GM19463 (cell line): ENCODE measurements around the gene LIN37.
"Not testable (repeated sequence)": the region's sequence is repeated elsewhere in the genome, so short reads cannot be mapped to it uniquely, and the experiment has no call there.

ENCODE experiments used
- ATAC-seq: cut with Tn5 transposase; IDR thresholded peaks from one replicate; pipeline ENCODE4 v1.9.1; 2021; ENCODE audit warnings: mild to moderate bottlenecking, moderate library complexity; ENCODE audit not compliant: unreplicated experiment

LIN37 gene

GRCh38 chr19:35719402-35720162, 28.8 kb upstream of the LIN37 start:
- ATAC-seq, result no peak

DNA sequence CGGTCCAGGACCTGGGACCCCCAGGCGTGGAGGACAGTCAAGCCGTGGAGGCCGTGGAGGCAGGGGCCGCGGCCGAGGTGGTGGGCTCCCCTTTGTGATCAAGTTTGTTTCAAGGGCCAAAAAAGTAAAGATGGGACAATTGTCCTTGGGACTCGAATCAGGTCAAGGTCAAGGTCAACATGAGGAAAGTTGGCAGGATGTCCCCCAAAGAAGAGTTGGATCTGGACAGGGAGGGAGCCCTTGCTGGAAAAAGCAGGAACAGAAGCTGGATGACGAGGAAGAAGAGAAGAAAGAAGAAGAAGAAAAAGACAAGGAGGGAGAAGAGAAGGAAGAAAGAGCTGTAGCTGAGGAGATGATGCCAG, 28.2 kb upstream of the LIN37 start:
- no peak for ATAC-seq

GRCh38 chr19:35720648-35721047, 27.7 kb upstream of the LIN37 start:
- no peak for ATAC-seq

GRCh38 chr19:35721374-35721773, 27.0 kb upstream of the LIN37 start:
- no peak for ATAC-seq

GRCh38 chr19:35722461-35722860, 25.9 kb upstream of the LIN37 start:
- no peak for ATAC-seq

- no peak for ATAC-seq
These were observed 25.5 kb upstream of the LIN37 start for GRCh38 chr19:35722897-35723296.

- no peak for ATAC-seq
These were observed 24.7 kb upstream of the LIN37 start for GRCh38 chr19:35723671-35724070.

- ATAC-seq, result not testable (repeated sequence)
These were observed 24.2 kb upstream of the LIN37 start for GRCh38 chr19:35724132-35724531.

- ATAC-seq, result no peak
These were observed 23.8 kb upstream of the LIN37 start for GRCh38 chr19:35724560-35724959.

DNA sequence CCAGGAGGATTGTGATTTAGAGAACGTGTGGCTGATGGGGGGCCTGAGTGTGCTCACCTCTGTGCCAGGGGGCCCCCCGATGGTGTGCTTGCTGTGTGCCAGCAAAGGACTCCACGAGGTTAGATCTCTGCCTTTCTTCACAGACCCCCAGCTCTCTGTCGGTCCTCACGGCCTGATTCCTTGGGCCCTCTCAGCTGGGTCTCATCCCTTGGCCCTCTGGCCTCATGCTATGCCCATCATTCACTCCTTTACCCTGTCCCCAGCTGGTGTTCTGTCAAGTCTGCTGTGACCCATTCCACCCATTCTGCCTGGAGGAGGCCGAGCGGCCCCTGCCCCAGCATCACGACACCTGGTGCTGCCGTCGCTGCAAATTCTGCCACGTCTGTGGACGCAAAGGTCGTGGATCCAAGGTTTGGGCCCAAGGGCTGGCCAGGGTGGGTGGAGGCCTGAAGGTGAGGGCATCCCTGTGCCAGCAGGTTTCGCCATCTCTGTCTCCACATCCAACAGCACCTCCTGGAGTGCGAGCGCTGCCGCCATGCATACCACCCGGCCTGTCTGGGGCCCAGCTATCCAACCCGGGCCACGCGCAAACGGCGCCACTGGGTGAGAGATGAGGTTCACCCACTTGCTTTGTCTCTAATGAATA, 23.0 kb upstream of the LIN37 start:
- no peak for ATAC-seq

DNA sequence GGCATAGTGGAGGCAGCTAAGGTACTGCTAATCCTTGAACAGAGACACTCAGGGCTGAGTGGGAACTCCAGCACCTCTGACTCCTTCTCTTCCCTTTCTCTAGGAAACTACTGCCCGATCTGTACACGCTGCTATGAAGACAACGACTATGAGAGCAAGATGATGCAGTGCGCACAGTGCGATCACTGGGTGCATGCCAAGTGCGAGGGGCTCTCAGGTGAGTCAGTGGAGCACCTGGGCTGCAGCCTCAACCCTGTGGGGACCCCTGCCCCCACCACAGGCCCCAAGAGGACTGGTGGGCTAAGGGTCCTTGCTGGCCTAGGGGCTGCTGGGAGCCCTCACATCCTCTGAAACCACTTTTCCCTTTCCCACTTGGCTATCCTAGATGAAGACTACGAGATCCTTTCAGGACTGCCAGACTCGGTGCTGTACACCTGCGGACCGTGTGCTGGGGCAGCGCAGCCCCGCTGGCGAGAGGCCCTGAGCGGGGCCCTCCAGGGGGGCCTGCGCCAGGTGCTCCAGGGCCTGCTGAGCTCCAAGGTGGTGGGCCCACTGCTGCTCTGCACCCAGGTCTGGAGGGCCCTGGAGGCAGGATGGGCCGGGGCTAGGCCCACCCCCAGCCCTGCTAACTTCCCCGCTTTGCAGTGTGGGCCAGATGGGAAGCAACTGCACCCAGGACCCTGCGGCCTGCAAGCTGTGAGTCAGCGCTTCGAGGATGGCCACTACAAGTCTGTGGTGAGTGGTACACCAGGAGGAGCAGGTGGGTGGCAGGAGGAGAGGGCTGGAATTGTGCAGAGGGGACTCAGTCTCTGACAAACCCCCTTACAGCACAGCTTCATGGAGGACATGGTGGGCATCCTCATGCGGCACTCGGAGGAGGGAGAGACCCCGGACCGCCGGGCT, 21.1 kb upstream of the LIN37 start:
- no peak for ATAC-seq

- ATAC-seq, result no peak
These were observed 20.2 kb upstream of the LIN37 start for GRCh38 chr19:35727956-35728706.

- ATAC-seq, result no peak
These were observed 19.4 kb upstream of the LIN37 start for GRCh38 chr19:35729021-35729420.

DNA sequence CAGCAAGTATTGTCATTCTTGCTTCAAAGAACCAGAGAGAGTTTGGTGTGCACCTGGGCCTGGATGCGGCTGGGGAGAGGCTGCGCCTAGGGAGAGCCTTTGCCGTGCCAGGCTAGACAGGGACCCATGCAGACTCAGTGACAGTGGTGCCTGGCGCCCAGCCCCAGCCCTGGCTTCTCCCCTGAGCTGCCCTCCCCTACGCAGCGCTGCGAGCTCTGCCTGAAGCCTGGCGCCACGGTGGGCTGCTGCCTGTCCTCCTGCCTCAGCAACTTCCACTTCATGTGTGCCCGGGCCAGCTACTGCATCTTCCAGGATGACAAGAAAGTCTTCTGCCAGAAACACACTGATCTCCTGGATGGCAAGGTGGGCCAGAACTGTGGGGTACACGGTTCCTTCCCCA, 18.6 kb upstream of the LIN37 start:
- ATAC-seq, result no peak

- no peak for ATAC-seq
These were observed 18.1 kb upstream of the LIN37 start for GRCh38 chr19:35730326-35730725.

GRCh38 chr19:35731353-35731752, 17.0 kb upstream of the LIN37 start:
- no peak for ATAC-seq

DNA sequence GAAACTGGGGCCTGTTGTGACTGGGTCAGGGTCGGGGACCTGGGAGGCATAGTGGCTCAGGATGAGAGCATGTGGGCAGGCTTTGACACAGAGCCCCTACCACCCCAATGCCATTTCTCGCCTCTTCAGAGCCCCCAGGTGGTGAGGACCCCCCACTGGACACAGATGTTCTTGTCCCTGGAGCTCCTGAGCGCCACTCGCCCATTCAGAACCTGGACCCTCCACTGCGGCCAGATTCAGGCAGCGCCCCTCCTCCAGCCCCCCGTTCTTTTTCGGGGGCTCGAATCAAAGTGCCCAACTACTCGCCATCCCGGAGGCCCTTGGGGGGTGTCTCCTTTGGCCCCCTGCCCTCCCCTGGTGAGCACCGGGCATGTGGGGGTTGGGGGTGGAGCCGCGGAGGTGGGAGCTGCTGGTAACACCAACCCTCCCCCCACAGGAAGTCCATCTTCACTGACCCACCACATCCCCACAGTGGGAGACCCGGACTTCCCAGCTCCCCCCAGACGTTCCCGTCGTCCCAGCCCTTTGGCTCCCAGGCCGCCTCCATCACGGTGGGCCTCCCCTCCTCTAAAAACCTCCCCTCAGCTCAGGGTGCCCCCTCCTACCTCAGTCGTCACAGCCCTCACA, 16.5 kb upstream of the LIN37 start:
- no peak for ATAC-seq

GRCh38 chr19:35732540-35733179, 15.7 kb upstream of the LIN37 start:
- no peak for ATAC-seq

DNA sequence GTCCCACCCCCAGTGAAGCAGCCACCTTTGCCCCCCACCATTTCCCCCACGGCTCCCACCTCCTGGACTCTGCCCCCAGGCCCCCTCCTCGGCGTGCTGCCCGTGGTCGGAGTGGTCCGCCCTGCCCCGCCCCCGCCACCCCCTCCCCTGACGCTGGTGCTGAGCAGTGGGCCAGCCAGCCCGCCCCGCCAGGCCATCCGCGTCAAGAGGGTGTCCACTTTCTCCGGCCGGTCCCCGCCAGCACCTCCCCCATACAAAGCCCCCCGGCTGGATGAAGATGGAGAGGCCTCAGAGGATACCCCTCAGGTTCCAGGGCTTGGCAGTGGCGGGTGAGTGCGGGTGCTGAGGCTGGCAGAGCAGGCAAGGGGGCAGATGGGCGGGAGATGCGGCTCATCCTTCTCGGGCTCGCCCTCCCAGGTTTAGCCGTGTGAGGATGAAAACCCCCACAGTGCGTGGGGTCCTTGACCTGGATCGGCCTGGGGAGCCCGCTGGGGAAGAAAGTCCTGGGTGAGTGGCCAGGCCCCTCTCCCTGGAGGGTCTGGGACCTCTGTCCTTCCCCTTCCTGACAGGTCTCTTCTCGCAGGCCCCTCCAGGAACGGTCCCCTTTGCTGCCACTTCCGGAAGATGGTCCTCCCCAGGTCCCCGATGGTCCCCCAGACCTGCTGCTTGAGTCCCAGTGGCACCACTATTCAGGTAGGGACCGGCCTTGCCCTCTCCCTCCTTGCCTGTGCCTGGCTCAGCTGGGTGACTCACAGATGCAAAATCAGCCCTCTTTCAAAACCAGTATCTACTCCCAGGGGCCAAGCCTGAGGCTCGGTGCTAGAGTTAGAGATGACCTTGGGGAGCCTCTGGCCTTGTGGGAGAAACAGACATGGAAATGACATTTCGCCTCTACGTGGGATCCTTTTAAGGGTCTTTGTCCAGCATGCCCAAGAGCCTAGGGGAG, 14.9 kb upstream of the LIN37 start:
- ATAC-seq, result no peak
